Measurements from ENCODE around the gene DOCK1.

DOCK1 gene

GRCh38 chr10:127398971-127399365, 493.7 kb downstream of the DOCK1 start:
- H3K27me3 ChIP-seq (ENCODE audit: control insufficient read depth, insufficient read depth, low read length): no peaks in the 10 kb centered on the region
- H3K4me1 ChIP-seq: no peaks in the 10 kb centered on the region
- H3K27ac ChIP-seq: no peak overlapping the region
- no peaks in the 10 kb centered on the region for H3K79me2 ChIP-seq
- H2AFZ ChIP-seq: no peak overlapping the region
- TF ChIP-seq CTCF (IDR thresholded peaks at IDR 0.05): no peak
- no peaks in the 10 kb centered on the region for H3K9me3 ChIP-seq (ENCODE audit: control insufficient read depth, low read length)
- H3K4me2 ChIP-seq (ENCODE audit: low read length): no peak overlapping the region
- no peak overlapping the region for H3K9ac ChIP-seq
- H3K36me3 ChIP-seq (ENCODE audit: control insufficient read depth, insufficient read depth, low read length): no peaks in the 10 kb centered on the region
- H3K4me3 ChIP-seq (ENCODE audit: low read depth, low read length): no peak overlapping the region

GRCh38 chr10:127399668-127400067, 494.4 kb downstream of the DOCK1 start:
- Histone ChIP-seq H3K27me3 (ENCODE audit: control insufficient read depth, insufficient read depth, low read length) (no peaks in the 10 kb centered on the region), H3K27ac (no peak overlapping the region), H3K4me3 (ENCODE audit: low read depth, low read length) (no peak overlapping the region), H2AFZ (no peak overlapping the region), H3K4me1 (no peaks in the 10 kb centered on the region), H3K36me3 (ENCODE audit: control insufficient read depth, insufficient read depth, low read length) (no peaks in the 10 kb centered on the region), H3K4me2 (ENCODE audit: low read length) (no peak overlapping the region), H3K9me3 (ENCODE audit: control insufficient read depth, low read length) (no peaks in the 10 kb centered on the region), H3K9ac (no peak overlapping the region), H3K79me2 (no peaks in the 10 kb centered on the region)
- TF ChIP-seq CTCF (IDR thresholded peaks at IDR 0.05): no peak

- H3K27me3 ChIP-seq (ENCODE audit: control insufficient read depth, insufficient read depth, low read length): no peaks in the 10 kb centered on the region
- no peak overlapping the region for H2AFZ ChIP-seq
- H3K4me1 ChIP-seq: no peaks in the 10 kb centered on the region
- H3K4me3 ChIP-seq (ENCODE audit: low read depth, low read length): no peak overlapping the region
- H3K36me3 ChIP-seq (ENCODE audit: control insufficient read depth, insufficient read depth, low read length): no peaks in the 10 kb centered on the region
- H3K9ac ChIP-seq: no peak overlapping the region
- no peaks in the 10 kb centered on the region for H3K79me2 ChIP-seq
- no peak for TF ChIP-seq CTCF (IDR thresholded peaks at IDR 0.05)
- H3K27ac ChIP-seq: no peak overlapping the region
- no peak overlapping the region for H3K4me2 ChIP-seq (ENCODE audit: low read length)
- no peaks in the 10 kb centered on the region for H3K9me3 ChIP-seq (ENCODE audit: control insufficient read depth, low read length)
Measured at GRCh38 chr10:127400216-127400615, 495.0 kb downstream of the DOCK1 start.

GRCh38 chr10:127402596-127403409, 497.6 kb downstream of the DOCK1 start:
- no peak overlapping the region for H2AFZ ChIP-seq
- H3K4me2 ChIP-seq (ENCODE audit: low read length): no peak overlapping the region
- no peak overlapping the region for H3K9ac ChIP-seq
- no peak overlapping the region for H3K27ac ChIP-seq
- H3K4me3 ChIP-seq (ENCODE audit: low read depth, low read length): no peak overlapping the region
- no peaks in the 10 kb centered on the region for H3K36me3 ChIP-seq (ENCODE audit: control insufficient read depth, insufficient read depth, low read length)
- H3K4me1 ChIP-seq: no peaks in the 10 kb centered on the region
- no peaks in the 10 kb centered on the region for H3K9me3 ChIP-seq (ENCODE audit: control insufficient read depth, low read length)
- TF ChIP-seq CTCF (IDR thresholded peaks at IDR 0.05): no peak
- H3K27me3 ChIP-seq (ENCODE audit: control insufficient read depth, insufficient read depth, low read length): no peaks in the 10 kb centered on the region
- H3K79me2 ChIP-seq: no peaks in the 10 kb centered on the region

- Histone ChIP-seq H3K9ac (no peak overlapping the region), H3K27ac (no peak overlapping the region), H3K4me3 (ENCODE audit: low read depth, low read length) (no peak overlapping the region), H3K9me3 (ENCODE audit: control insufficient read depth, low read length) (no peaks in the 10 kb centered on the region), H3K27me3 (ENCODE audit: control insufficient read depth, insufficient read depth, low read length) (no peaks in the 10 kb centered on the region), H3K4me1 (no peaks in the 10 kb centered on the region), H3K4me2 (ENCODE audit: low read length) (no peak overlapping the region), H2AFZ (no peak overlapping the region), H3K79me2 (no peaks in the 10 kb centered on the region), H3K36me3 (ENCODE audit: control insufficient read depth, insufficient read depth, low read length) (no peaks in the 10 kb centered on the region)
- TF ChIP-seq CTCF (IDR thresholded peaks at IDR 0.05): no peak
Measured at GRCh38 chr10:127405221-127405620, 500.0 kb downstream of the DOCK1 start.

Measured in parathyroid adenoma (tissue), 2 donors.